HL-60 (cell line): Measurements from ENCODE around the gene APOBEC3F.

ENCODE experiments used
- CTCF ChIP-seq: IDR thresholded peaks from one replicate; pipeline ENCODE4 v1.5.1; 2011; ENCODE audit warnings: low read length, control low read depth, inconsistent platforms; ENCODE audit not compliant: insufficient read depth
- POLR2AphosphoS5 ChIP-seq: IDR thresholded peaks from 2 replicates; pipeline ENCODE4 v1.6.1; 2012; ENCODE audit warnings: low read depth
- SPI1 ChIP-seq: IDR thresholded peaks from 2 replicates; pipeline ENCODE4 v1.6.1; 2012; ENCODE audit warnings: low read depth, mild to moderate bottlenecking, borderline replicate concordance
- TF ChIP-seq, protein P1 (sequence below): IDR thresholded peaks from 2 replicates; pipeline ENCODE4 v1.6.1; 2012; ENCODE audit warnings: low read depth; ENCODE audit not compliant: insufficient replicate concordance

GRCh38 chr22:39070186-39070585 lies 29.5 kb downstream of the APOBEC3F start:
- TF ChIP-seq CTCF (no peak), SPI1 (no peak), POLR2AphosphoS5 (no peak)
- TF ChIP-seq, protein P1, sequence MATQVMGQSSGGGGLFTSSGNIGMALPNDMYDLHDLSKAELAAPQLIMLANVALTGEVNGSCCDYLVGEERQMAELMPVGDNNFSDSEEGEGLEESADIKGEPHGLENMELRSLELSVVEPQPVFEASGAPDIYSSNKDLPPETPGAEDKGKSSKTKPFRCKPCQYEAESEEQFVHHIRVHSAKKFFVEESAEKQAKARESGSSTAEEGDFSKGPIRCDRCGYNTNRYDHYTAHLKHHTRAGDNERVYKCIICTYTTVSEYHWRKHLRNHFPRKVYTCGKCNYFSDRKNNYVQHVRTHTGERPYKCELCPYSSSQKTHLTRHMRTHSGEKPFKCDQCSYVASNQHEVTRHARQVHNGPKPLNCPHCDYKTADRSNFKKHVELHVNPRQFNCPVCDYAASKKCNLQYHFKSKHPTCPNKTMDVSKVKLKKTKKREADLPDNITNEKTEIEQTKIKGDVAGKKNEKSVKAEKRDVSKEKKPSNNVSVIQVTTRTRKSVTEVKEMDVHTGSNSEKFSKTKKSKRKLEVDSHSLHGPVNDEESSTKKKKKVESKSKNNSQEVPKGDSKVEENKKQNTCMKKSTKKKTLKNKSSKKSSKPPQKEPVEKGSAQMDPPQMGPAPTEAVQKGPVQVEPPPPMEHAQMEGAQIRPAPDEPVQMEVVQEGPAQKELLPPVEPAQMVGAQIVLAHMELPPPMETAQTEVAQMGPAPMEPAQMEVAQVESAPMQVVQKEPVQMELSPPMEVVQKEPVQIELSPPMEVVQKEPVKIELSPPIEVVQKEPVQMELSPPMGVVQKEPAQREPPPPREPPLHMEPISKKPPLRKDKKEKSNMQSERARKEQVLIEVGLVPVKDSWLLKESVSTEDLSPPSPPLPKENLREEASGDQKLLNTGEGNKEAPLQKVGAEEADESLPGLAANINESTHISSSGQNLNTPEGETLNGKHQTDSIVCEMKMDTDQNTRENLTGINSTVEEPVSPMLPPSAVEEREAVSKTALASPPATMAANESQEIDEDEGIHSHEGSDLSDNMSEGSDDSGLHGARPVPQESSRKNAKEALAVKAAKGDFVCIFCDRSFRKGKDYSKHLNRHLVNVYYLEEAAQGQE = no peak
